ENCODE results near the gene ELOVL4.

ELOVL4 gene

GRCh38 chr6:79909517-79909916, 37.8 kb downstream of the ELOVL4 start:
- DNase-seq: no peak

GRCh38 chr6:79902046-79902445, 45.3 kb downstream of the ELOVL4 start:
- no peak for DNase-seq

- DNase-seq: no peak
These were observed 49.3 kb downstream of the ELOVL4 start for GRCh38 chr6:79898076-79898475.

- no peak for DNase-seq
These were observed 51.3 kb downstream of the ELOVL4 start for GRCh38 chr6:79896075-79896449.

- no peak for DNase-seq
These were observed 51.8 kb downstream of the ELOVL4 start for GRCh38 chr6:79895382-79896074.

GRCh38 chr6:79894939-79895338, 52.4 kb downstream of the ELOVL4 start:
- no peak for DNase-seq

- no peak for DNase-seq
These were observed 58.8 kb downstream of the ELOVL4 start for GRCh38 chr6:79888587-79888986.

- DNase-seq: no peak
These were observed 69.1 kb downstream of the ELOVL4 start for GRCh38 chr6:79878142-79878748.

- no peak for DNase-seq
These were observed 72.7 kb downstream of the ELOVL4 start for GRCh38 chr6:79874531-79875134.

- DNase-seq: no peak
These were observed 74.4 kb downstream of the ELOVL4 start for GRCh38 chr6:79872986-79873385.

- DNase-seq: no peak
These were observed 75.0 kb downstream of the ELOVL4 start for GRCh38 chr6:79872303-79872702.

GRCh38 chr6:79869600-79870084, 77.7 kb downstream of the ELOVL4 start:
- DNase-seq: peak; percentile 76

- no peak for DNase-seq
These were observed 78.2 kb downstream of the ELOVL4 start for GRCh38 chr6:79869184-79869583.

- peak; percentile 15 for DNase-seq
These were observed 79.1 kb downstream of the ELOVL4 start for GRCh38 chr6:79868098-79868722.
